HEK293 (cell line): ENCODE results near the gene ANKRD60.

Experiments used
- CTCF ChIA-PET: fragments of 350-600 bp; formaldehyde crosslinking; extraction: SDS; loops from one replicate; lab custom pipeline; 2021; ENCODE audit warnings: antibody characterized with exemption; lab: Yijun Ruan, JAX
- POLR2A ChIA-PET: fragments of 300-600 bp; formaldehyde crosslinking; extraction: SDS; loops from one replicate; lab custom pipeline; 2020; ENCODE audit warnings: antibody characterized with exemption, inconsistent platforms; lab: Yijun Ruan, JAX
- H3K27ac ChIP-seq: fragments of 200-500 bp; sonication (Bioruptor generic); 2 replicates; pipeline ENCODE4 v1.5.1; 2014; ENCODE audit warnings: low read depth, low read length, control low read depth, inconsistent platforms; ENCODE audit errors: extremely low read depth
- H3K36me3 ChIP-seq, 2 experiments: fragments of 200-500 bp in 1 of 2; sonication (Bioruptor generic) in 1 of 2; 1 replicate in 1 of 2; 2 replicates in 1 of 2; pipeline ENCODE4 v1.5.1; 2014 to 2017; ENCODE audit warnings: inconsistent platforms in 2 of 2, low read length in 2 of 2; ENCODE audit not compliant: control insufficient read depth in 2 of 2, insufficient read depth in 1 of 2
- H3K4me1 ChIP-seq: fragments of 200-500 bp; sonication (Bioruptor generic); 2 replicates; pipeline ENCODE4 v1.5.1; 2014; ENCODE audit warnings: mild to moderate bottlenecking, low read length, inconsistent platforms; ENCODE audit not compliant: control insufficient read depth, insufficient read depth
- H3K4me3 ChIP-seq: 2 replicates; pipeline ENCODE4 v1.5.1; 2011; ENCODE audit warnings: low read depth, mild to moderate bottlenecking, control low read depth, low read length, moderate library complexity
- H3K9me3 ChIP-seq: fragments of 200-500 bp; sonication (Bioruptor generic); 2 replicates; pipeline ENCODE4 v1.5.1; 2014; ENCODE audit warnings: low read depth, low read length, inconsistent platforms; ENCODE audit not compliant: control insufficient read depth, insufficient read depth
- GLI4 ChIP-seq: fragments of 450-650 bp; formaldehyde crosslinking; IDR thresholded peaks from 2 replicates; pipeline ENCODE4 v1.5.1; 2016; ENCODE audit warnings: missing biosample characterization, missing genetic modification characterization
- HOXA7 ChIP-seq: sonication (generic); formaldehyde crosslinking; IDR thresholded peaks from 2 replicates; pipeline ENCODE4 v1.8.1; 2022; ENCODE audit warnings: missing genetic modification reagents, borderline replicate concordance
- KLF1 ChIP-seq: fragments of 450-650 bp; formaldehyde crosslinking; IDR thresholded peaks from 2 replicates; pipeline ENCODE4 v1.5.1; 2016; ENCODE audit warnings: missing biosample characterization, missing genetic modification characterization
- WT1 ChIP-seq: fragments of 450-650 bp; formaldehyde crosslinking; IDR thresholded peaks from 2 replicates; pipeline ENCODE4 v1.5.1; 2016; ENCODE audit warnings: missing biosample characterization, missing genetic modification characterization
- ZFHX2 ChIP-seq: fragments of 450-650 bp; formaldehyde crosslinking; conservative IDR thresholded peaks from 2 replicates; pipeline ENCODE4 v1.5.1; 2016; ENCODE audit warnings: missing biosample characterization, missing genetic modification characterization
- ZNF600 ChIP-seq: fragments of 450-650 bp; formaldehyde crosslinking; IDR thresholded peaks from 2 replicates; pipeline ENCODE4 v1.5.1; 2016; ENCODE audit warnings: missing biosample characterization, missing genetic modification characterization
- ZNF610 ChIP-seq: fragments of 450-650 bp; formaldehyde crosslinking; IDR thresholded peaks from 2 replicates; pipeline ENCODE4 v1.5.1; 2016; ENCODE audit warnings: missing biosample characterization, missing genetic modification characterization, borderline replicate concordance
- ZNF660 ChIP-seq: fragments of 450-650 bp; IDR thresholded peaks from 2 replicates; pipeline ENCODE4 v1.5.1; 2018; ENCODE audit warnings: missing biosample characterization, mild to moderate bottlenecking, missing genetic modification characterization
- ZNF776 ChIP-seq: fragments of 450-650 bp; formaldehyde crosslinking; IDR thresholded peaks from 2 replicates; pipeline ENCODE4 v1.5.0; 2017; ENCODE audit warnings: missing biosample characterization, missing genetic modification characterization, borderline replicate concordance
- ZNF791 ChIP-seq: fragments of 450-650 bp; formaldehyde crosslinking; IDR thresholded peaks from 2 replicates; pipeline ENCODE4 v1.5.1; 2016; ENCODE audit warnings: missing biosample characterization, missing genetic modification characterization
- ZSCAN23 ChIP-seq: fragments of 450-650 bp; formaldehyde crosslinking; IDR thresholded peaks from 2 replicates; pipeline ENCODE4 v1.5.1; 2016; ENCODE audit warnings: missing biosample characterization, missing genetic modification characterization
- ZSCAN30 ChIP-seq: fragments of 450-650 bp; IDR thresholded peaks from 2 replicates; pipeline ENCODE4 v1.5.1; 2018; ENCODE audit warnings: missing biosample characterization, mild to moderate bottlenecking, missing genetic modification characterization, moderate library complexity
- TF ChIP-seq, protein P1 (sequence below): fragments of 450-650 bp; formaldehyde crosslinking; IDR thresholded peaks from 2 replicates; pipeline ENCODE4 v1.5.1; 2016; ENCODE audit warnings: missing biosample characterization, missing genetic modification characterization, borderline replicate concordance
- TF ChIP-seq, protein P2 (sequence below): fragments of 450-650 bp; formaldehyde crosslinking; optimal IDR thresholded peaks from 2 replicates; pipeline ENCODE3; 2016; ENCODE audit warnings: missing biosample characterization, mild to moderate bottlenecking, missing genetic modification characterization
- TF ChIP-seq, protein P3 (sequence below): fragments of 450-650 bp; formaldehyde crosslinking; IDR thresholded peaks from 2 replicates; pipeline ENCODE4 v1.5.1; 2017; ENCODE audit warnings: missing biosample characterization, missing genetic modification characterization

The ANKRD60 gene

DNA sequence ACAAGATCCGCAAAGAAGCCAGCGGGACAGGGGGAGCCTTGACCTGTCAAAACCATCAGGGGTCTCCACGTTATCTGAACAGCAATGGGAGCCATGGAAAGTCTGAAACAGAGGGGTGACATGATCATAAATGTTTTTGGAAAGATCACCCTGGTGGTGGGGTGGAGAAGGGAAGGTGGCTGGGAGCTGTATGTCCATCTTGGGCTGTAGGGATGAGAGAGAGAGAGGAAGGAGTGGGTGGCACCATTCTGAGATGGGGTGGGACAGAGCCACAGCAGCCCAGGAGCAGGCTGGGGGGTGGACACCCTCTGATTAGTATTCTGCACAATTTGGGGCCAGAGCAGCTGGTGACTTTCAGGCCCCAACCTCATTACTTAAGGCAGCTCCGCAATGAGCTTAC is 30.1 kb downstream of the ANKRD60 start:
- Histone ChIP-seq H3K27ac (no peak overlapping the region), H3K4me1 (no peaks in the 10 kb centered on the region), H3K9me3 (no peaks in the 10 kb centered on the region), H3K36me3 (no peaks in the 10 kb centered on the region), H3K4me3 (no peak overlapping the region)
- TF ChIP-seq, protein P1, sequence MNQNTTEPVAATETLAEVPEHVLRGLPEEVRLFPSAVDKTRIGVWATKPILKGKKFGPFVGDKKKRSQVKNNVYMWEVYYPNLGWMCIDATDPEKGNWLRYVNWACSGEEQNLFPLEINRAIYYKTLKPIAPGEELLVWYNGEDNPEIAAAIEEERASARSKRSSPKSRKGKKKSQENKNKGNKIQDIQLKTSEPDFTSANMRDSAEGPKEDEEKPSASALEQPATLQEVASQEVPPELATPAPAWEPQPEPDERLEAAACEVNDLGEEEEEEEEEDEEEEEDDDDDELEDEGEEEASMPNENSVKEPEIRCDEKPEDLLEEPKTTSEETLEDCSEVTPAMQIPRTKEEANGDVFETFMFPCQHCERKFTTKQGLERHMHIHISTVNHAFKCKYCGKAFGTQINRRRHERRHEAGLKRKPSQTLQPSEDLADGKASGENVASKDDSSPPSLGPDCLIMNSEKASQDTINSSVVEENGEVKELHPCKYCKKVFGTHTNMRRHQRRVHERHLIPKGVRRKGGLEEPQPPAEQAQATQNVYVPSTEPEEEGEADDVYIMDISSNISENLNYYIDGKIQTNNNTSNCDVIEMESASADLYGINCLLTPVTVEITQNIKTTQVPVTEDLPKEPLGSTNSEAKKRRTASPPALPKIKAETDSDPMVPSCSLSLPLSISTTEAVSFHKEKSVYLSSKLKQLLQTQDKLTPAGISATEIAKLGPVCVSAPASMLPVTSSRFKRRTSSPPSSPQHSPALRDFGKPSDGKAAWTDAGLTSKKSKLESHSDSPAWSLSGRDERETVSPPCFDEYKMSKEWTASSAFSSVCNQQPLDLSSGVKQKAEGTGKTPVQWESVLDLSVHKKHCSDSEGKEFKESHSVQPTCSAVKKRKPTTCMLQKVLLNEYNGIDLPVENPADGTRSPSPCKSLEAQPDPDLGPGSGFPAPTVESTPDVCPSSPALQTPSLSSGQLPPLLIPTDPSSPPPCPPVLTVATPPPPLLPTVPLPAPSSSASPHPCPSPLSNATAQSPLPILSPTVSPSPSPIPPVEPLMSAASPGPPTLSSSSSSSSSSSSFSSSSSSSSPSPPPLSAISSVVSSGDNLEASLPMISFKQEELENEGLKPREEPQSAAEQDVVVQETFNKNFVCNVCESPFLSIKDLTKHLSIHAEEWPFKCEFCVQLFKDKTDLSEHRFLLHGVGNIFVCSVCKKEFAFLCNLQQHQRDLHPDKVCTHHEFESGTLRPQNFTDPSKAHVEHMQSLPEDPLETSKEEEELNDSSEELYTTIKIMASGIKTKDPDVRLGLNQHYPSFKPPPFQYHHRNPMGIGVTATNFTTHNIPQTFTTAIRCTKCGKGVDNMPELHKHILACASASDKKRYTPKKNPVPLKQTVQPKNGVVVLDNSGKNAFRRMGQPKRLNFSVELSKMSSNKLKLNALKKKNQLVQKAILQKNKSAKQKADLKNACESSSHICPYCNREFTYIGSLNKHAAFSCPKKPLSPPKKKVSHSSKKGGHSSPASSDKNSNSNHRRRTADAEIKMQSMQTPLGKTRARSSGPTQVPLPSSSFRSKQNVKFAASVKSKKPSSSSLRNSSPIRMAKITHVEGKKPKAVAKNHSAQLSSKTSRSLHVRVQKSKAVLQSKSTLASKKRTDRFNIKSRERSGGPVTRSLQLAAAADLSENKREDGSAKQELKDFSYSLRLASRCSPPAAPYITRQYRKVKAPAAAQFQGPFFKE (tag by site-specific recombination) = no peak
- no peak for TF ChIP-seq GLI4 (tag by site-specific recombination)
- TF ChIP-seq ZFHX2 = no peak
- no peak for TF ChIP-seq ZNF600 (tag by site-specific recombination)
- TF ChIP-seq HOXA7 (CRISPR knock-in tag) = no peak
- ChIA-PET POLR2A (no interaction called here), CTCF (interaction anchor here (0.6 kb wide), 1 partner anchor 110 kb away, joined by 3 read pairs; no protein-coding TSS in a partner anchor)

DNA sequence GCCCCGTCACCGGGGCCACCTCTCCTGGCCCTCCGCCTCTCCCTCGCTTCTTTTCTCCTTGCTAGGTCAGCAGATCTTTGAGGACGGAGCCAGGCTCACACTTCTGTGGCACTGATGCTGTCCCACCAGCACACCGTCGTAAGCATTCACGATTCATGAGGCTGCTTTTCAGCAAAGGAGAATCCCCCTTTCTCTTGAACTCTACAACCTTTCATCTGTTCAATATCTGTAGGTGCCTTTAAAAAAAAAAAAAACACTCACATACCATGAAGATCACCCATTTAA is 31.3 kb downstream of the ANKRD60 start:
- no peaks in the 10 kb centered on the region for H3K9me3 ChIP-seq
- no peaks in the 10 kb centered on the region for H3K36me3 ChIP-seq
- TF ChIP-seq, protein P2, sequence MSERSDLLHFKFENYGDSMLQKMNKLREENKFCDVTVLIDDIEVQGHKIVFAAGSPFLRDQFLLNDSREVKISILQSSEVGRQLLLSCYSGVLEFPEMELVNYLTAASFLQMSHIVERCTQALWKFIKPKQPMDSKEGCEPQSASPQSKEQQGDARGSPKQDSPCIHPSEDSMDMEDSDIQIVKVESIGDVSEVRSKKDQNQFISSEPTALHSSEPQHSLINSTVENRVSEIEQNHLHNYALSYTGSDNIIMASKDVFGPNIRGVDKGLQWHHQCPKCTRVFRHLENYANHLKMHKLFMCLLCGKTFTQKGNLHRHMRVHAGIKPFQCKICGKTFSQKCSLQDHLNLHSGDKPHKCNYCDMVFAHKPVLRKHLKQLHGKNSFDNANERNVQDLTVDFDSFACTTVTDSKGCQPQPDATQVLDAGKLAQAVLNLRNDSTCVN (tag by site-specific recombination) = no peak
- no peak for TF ChIP-seq ZNF776 (tag by site-specific recombination)
- TF ChIP-seq ZNF791 (tag by site-specific recombination) = no peak
- TF ChIP-seq GLI4 (tag by site-specific recombination) = no peak
- no peak for TF ChIP-seq ZNF610 (tag by site-specific recombination)
- no peak for TF ChIP-seq KLF1 (tag by site-specific recombination)
- TF ChIP-seq ZNF660 = no peak
- ChIA-PET CTCF (no interaction called here), POLR2A (no interaction called here)
- no peak overlapping the region for H3K27ac ChIP-seq
- H3K4me1 ChIP-seq = no peaks in the 10 kb centered on the region
- H3K4me3 ChIP-seq = no peak overlapping the region

DNA sequence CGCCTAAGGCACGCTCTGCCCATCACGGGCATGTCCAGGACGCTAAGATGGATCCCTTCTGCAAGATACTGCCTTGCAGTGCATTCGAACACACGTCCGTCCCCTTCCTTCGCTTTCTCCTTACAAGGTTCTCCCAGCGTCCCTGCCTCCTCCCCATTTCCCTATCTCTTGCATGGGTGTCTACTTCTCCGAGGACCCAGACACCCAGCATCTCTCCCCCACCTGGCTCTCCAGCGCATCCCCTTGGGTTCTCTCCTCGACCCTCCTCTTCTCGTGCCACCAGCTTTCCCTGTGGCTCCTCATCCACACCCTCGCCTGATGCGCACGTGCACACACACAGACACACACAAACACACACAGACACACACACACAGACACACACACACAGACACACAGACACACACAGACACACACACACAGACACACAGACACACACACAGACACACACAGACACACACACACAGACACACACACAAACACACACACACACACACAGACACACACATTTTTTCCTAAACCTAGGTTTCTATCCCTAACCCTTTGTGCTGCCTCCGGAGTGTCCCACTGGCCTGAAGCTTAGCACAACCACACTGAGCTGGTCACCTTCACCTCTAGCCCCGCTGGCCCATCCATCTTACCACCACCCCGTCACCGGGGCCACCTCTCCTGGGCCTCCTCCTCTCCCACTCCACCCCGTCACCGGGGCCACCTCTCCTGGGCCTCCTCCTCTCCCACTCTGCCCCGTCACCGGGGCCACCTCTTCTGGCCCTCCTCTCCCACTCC is 31.9 kb downstream of the ANKRD60 start:
- ChIA-PET POLR2A (no interaction called here), CTCF (no interaction called here)
- Histone ChIP-seq H3K4me3 (no peak overlapping the region), H3K4me1 (no peaks in the 10 kb centered on the region), H3K9me3 (no peaks in the 10 kb centered on the region), H3K36me3 (no peaks in the 10 kb centered on the region), H3K27ac (no peak overlapping the region)
- TF ChIP-seq ZSCAN23 (tag by site-specific recombination) (no peak), ZSCAN30 (tag by site-specific recombination) (no peak), WT1 (tag by site-specific recombination) (no peak)
- TF ChIP-seq, protein P3, sequence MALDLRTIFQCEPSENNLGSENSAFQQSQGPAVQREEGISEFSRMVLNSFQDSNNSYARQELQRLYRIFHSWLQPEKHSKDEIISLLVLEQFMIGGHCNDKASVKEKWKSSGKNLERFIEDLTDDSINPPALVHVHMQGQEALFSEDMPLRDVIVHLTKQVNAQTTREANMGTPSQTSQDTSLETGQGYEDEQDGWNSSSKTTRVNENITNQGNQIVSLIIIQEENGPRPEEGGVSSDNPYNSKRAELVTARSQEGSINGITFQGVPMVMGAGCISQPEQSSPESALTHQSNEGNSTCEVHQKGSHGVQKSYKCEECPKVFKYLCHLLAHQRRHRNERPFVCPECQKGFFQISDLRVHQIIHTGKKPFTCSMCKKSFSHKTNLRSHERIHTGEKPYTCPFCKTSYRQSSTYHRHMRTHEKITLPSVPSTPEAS (tag by site-specific recombination) = 0 out of 2 replicates have a peak, but pooled peaks have one; percentile 25
